ENCODE measurements around the gene TENT4B.
A peak's percentile ranks its signal among the peaks of the same experiment; 100 is the strongest.

The TENT4B gene

DNA sequence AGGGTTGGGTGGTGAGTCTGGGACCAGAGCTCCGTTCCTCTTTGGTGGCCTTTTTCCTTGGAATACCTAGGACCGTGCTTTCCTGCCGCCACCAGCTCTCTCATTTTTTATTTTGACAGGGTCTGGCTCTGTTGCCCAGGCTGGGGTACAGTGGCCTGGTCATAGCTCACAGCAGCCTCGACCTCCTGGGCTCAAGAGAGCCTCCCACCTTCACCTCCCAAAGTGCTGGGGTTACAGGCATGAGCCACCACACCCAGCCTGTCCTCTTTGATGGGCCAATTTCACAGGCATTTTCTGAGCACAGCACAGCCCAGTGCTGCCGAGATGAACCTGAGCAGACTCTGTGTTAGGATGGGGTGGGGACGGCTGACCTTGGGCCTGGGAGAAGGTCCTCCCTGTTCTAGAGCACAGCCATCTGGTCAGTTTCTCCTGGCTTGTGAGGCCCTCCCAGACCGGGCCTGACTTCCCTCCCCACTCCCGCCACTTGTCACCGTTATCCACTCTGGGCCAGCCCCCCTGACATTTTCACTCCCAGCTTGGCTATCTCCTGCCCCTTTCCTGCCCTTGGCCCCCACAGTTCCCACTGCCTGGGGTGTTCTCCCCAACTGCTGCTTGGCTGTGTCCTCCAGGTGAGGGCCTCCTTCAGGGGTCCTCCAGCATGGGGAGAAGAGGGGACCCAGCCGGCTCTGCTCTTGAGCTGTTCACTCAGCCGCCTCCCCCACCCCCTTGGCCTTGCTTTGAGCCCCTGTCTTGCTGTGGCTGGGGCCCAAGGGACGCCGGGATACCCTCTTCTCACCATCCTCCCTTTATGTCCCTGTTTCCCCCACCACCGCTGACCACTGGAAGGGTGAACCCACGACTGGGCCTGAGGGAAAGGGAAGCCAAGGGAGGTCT is 118.3 kb downstream of the TENT4B start:
- no peak for DNase-seq (ENCODE audit: low read depth)

DNA sequence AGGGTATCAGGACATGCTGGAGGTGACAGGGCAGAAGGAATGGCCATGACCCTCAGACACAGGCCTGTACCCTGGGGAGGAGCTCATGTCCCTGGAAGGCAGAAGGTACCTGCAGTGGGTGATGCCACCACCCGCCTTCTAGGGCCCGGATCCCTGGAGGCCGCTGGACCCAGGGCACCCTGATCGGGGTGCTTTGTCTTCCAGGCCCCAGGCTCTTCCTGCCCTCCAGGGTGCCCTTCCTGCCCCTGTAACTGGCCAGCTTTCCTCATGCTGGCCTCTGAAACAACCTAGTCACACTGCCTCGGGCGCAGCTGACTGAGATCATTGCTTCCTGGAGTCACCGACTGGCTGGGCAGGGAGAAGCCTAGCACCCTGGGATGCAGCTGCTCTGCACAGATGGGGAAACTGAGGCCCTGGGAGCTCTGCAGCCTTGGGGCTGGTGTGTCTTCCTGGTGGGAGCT is 119.0 kb downstream of the TENT4B start:
- DNase-seq (ENCODE audit: low read depth) = peak; percentile 83

DNA sequence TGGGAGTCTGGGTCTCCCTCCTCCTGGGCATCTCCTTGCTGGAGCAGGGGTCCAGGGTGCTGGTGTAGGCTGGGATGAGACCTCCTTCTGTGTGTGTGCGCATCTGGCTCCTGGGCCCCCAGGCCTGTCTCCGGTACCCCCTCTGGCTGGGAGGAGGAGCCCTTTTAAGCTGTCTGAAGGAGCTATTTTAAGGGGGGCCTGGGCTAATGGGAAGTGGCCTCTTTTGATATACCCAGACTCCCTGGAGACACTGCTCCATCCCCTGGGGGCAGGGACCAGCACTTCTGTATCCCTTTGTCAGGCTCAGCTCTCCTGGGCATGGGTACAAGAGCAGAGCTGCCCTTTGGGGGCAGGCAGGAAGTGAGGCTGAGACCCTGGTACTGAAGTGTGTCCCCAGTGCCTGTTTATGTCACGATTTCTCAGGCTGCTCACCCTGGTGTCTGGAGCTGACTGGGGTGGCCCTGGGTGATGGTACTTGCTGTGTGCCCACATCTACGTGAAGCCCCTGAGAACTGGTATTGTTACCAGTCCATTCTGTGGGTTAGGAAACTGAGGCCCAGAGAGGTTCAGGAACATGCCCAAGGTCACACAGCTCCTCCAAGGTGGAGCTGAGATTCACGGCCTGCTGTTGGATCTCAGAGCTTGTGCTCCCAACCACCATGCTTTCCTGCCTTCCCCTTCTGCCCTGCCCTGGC is 119.7 kb downstream of the TENT4B start:
- no peak for DNase-seq (ENCODE audit: low read depth)

DNA sequence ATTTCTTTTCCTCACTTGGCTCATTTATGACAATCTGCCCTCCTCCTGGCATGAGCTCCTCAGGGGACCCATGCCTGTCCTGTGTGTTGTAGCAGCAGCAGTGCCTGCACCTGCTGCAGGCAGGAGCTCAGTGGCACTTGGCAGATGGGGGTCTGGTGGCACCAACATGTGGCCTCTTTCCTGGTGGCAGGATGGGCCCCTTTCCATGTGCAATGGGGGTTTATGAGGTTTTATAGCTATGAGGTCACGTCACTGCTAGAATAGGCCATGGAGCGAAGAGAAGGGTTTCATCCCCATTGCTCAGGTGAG is 120.2 kb downstream of the TENT4B start:
- no peak for DNase-seq (ENCODE audit: low read depth)

DNA sequence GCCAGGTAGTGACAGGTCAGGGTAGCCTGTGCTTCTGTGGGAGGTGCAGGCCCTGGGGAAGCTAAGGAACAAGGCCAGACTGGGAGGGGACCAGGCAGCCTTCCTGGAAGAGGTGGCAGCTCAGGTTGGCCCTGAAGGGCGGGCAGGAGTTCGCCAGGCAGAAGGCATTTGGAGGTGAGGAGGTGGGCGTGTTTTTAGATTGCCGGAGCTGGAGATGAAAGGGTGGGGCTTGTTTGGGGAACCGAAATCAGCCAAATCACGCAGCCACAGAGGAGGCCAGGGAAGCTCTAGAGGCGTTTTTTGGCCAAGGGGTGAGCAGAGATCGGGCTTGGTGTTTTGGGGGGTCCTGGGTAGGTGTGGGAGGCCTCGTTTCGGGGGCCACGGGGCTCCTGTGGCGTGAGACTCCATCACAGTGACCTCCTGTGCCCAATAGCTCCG is 120.8 kb downstream of the TENT4B start:
- DNase-seq (ENCODE audit: low read depth) = no peak

DNA sequence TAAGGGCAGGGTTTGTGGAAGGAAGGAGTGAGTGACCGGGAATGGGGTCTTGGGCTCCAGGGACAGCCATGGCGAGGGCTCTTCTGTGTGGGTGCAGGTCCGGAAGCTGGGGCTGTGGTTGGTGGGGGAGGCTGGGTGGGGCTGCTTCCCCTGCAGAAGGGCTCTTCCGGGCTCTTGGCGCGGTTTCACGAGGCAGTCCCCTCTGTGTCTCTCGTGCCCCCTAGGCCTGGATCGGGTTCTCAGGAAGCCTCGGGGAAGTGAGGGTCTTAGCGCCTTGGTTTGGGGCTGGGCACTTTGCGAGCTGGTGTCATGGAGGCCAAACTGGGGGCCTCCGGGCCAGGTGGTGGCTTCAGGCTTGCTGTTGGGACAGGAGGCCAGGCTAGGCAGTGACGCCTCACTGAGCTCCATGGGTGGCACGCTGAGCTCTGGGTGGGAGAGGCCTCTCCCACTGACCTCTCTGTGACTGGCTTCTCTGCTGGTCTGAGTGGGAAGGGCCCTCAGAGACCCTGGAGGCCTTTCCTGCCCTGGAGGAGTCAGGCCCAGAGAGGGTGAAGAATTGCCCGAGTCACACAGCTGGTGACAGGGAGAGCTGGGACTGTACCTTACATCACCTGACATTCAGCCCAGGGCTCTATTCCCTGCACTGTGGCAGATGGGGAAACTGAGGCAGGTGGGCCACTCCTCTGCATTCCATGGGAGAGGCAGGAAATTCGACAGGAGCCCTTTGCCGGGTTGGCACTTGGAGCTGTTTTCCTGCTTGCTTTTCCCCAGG is 121.4 kb downstream of the TENT4B start:
- DNase-seq (ENCODE audit: low read depth) = no peak

DNA sequence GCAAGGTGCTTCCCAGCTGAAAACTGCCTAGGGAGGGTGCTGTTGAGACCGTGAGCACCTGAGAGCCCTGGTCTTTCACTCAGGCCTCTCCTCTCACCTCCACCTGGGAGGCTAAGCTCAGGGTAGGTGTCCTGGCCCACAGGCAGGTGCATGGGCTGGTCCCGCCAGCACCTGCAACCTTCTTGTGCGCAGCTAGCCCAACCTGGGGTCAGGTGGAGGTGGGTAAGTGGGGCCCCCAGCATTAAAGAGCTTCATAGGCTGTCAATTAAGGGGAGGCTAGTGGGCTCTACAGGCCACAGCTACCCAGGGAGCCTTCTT is 122.0 kb downstream of the TENT4B start:
- no peak for DNase-seq (ENCODE audit: low read depth)

DNA sequence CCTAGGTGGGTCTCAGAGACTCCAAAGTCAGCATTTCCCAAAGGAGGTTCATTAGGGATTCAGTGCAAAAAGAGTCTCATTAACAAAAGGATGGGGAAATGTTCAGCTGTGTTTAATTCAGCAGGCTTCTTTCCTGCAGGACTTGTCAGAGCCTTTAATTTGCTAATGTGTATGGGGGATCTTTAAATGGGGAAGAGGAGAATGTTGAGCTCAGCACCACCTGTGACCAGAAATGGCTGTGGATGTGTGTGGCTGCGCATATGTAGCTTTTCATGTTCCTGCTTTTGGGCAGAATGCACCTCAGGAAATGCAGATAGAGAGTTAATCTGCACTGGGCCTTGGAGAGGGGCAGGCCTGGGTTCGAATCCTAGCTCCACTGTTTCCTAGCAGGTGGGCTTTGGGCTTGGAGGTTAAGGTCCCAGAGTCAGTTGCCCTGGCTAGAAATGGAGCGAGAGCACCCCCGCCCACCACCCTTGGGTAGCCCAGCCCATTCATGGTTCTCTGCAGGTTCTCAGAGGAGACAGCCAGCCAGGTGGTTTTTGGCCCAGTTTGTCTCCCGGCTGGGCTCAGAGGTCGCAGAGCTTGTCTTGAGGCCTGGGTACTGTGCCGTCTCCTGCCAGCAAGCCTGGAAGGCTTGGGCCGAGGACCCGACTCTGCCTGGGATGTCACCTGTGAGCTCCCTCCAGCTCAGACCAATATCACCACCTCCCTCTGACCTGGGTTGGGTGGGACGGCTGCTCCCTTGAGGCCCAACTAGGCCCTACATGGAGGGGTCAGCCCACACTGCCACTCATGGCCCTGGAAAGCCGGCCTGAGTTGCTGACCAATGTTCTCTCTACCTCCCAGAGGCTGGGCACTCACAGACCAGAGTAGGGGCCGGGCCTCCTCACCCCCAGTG is 122.6 kb downstream of the TENT4B start:
- no peak for DNase-seq (ENCODE audit: low read depth)

DNA sequence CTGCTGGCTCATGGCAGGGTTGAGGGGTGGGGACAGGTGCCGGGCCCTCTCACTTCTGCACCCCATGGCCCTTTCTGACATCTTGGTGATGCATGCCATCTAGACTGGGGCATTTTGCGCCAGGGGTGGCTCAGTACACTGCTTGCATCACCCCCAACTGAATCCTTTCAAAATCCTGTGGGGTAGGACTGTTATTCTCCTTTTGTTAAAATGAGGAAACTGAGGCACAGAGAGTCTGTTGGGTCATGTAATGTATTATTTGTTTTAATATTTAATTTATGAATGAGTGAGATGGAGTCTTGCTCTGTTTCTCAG is 123.2 kb downstream of the TENT4B start:
- no peak for DNase-seq (ENCODE audit: low read depth)

DNA sequence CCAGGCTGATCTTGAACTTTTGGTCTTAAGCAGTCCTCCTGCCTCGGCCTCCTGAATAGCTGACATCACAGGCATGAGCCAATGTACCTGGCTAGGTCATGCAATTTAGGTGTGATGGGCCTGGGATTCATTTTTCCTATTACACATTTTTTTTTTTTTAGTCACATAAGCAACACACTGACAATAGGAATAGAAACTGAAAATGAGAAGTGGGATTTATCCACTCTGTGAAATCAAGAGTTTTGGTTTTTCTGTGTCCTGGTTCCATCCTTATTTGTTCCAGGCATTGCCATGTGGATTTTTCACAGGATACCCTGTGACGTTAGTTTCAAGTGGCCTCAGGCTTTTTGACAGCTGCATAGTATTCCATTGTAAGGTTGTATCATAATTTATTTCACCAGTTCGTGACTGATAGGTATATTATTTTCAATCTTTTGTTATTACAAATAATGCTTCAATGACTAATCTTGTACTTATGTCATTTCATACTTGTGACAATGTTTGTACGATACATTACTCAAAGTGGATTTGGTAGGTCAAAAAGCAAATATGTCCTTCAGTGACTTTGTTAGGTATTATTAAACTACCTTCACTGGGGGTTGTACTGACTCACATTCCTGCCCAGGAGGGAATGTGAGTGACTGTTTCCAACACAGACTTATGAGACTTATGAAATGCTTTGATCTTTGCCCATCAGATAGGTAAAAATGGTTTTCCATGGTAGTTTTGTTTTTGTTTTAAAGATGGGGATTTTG is 123.9 kb downstream of the TENT4B start:
- DNase-seq (ENCODE audit: low read depth) = peak; percentile 14

DNA sequence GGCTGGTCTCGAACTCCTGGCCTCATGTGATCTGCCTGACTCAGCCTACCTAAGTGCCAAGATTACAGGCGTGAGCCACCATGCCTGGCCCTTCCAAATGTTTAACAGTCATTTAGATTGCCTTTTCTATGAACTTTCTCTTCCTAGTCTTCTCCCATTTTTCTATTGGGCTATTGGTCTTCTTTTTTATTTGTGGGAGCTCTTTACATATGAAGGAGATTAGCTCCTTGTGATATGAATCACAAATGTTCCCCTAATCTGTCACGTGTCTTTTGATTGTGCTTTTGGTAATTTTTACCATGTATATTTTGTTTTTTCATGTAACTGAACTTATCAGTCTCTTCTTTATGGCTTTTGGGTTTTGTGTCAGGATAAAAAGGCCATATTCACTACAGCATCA is 125.1 kb downstream of the TENT4B start:
- DNase-seq (ENCODE audit: low read depth) = no peak

DNA sequence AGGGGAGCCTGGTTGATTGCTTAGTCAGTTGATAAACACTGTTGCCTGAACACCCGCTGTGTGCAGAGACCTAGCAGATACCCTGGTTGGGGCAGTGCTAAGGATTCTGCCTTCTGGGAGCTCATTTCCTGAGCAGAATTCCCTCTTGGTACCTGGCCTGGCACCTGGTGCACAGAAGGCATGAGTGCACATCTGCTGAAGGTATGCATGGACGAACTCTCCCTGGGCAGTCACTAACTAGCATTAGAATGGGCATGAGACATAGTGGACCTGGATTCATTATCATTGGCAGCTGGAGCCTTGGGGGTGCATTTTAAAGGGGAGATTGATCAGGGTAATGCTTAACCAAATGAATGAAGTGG is 126.4 kb downstream of the TENT4B start:
- no peak for DNase-seq (ENCODE audit: low read depth)

DNA sequence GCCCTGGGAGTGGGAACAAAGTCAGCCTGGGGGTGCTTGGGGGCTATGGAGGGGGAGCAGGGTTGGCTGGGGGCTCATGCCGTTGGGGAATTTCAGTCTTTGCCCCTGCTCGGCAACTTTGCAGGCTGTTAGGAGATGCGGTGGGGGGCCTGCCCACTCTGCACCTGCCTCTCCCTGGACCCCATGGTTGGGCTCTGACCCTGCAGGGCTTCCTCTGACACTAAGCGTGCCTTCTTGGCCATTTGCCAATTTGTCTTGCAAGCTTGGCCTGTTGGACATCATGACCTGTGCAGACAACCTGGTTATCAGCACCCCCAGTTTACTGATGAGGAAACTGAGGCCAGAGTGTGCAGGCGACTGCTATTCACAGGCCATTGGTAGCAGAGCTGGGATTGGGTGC is 127.8 kb downstream of the TENT4B start:
- no peak for DNase-seq (ENCODE audit: low read depth)
